ENCODE results near the gene ZNF423.

DNA sequence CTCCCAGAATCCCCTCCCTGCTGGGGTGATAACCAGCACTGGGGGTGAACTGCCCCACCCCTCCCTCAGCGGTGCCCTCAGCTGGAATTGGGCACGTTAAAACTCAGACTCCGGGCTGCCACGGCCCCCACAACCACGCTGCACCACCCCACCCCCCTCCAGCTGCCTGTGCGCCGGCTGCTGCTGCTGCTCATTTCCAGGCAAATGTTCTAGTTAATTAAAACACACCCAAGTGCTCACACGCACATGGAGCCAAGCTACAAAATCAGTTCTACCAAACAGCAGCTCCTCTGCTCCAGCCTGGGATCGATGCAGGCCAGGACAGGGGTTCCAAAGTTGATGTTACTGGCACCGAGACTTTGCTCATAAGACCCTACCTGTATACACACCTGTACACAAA lies 180.5 kb downstream of the ZNF423 start:
- no peak for TF ChIP-seq EZH2phosphoT487 (IDR thresholded peaks at IDR 0.05; ENCODE audit: insufficient read depth, low read depth)
- no peak for TF ChIP-seq EZH2 (IDR thresholded peaks at IDR 0.05; ENCODE audit: insufficient read depth, poor library complexity, severe bottlenecking)

All from GM23248 (cell line).